CD4-positive, alpha-beta T cell treated with Interleukin-15 for 1 hour (primary cell): Measurements from ENCODE around the gene ATP4B.
"Not testable (repeated sequence)": the region's sequence is repeated elsewhere in the genome, so short reads cannot be mapped to it uniquely, and the experiment has no call there.

Source experiments
- DNase-seq: peaks from one replicate; pipeline ENCODE4 v3.0.0-alpha.2; 2020

Gene ATP4B

GRCh38 chr13:113638806-113639205 is 19.2 kb downstream of the ATP4B start:
- no peak for DNase-seq

DNA sequence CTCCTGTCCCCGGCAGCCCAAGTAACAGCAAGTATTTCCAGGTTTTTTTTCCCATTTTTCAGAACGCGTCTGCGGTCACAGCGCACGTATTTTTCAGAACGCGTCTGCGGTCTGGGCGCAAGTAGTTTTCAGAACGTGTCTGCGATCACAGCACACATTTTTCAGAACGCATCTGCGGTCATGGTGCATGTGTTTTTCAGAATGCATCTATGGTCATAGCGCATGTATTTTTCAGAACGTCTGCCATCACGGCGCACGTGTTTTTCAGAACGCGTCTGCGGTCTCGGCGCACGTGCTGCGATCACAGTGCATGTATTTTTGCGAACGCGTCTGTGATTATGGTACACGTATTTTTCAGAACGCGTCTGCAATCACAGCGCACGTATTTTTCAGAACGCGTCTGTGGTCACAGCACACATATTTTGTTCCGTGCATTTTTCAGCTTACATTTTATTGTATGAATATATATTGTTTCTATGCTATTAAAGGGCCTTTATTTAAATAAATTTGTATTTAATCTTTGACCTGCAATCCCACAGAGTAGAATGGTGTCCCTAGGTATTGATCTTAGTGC is 19.7 kb downstream of the ATP4B start:
- no peak for DNase-seq

- DNase-seq = no peak
These were observed 20.5 kb downstream of the ATP4B start for GRCh38 chr13:113637262-113638160.

DNA sequence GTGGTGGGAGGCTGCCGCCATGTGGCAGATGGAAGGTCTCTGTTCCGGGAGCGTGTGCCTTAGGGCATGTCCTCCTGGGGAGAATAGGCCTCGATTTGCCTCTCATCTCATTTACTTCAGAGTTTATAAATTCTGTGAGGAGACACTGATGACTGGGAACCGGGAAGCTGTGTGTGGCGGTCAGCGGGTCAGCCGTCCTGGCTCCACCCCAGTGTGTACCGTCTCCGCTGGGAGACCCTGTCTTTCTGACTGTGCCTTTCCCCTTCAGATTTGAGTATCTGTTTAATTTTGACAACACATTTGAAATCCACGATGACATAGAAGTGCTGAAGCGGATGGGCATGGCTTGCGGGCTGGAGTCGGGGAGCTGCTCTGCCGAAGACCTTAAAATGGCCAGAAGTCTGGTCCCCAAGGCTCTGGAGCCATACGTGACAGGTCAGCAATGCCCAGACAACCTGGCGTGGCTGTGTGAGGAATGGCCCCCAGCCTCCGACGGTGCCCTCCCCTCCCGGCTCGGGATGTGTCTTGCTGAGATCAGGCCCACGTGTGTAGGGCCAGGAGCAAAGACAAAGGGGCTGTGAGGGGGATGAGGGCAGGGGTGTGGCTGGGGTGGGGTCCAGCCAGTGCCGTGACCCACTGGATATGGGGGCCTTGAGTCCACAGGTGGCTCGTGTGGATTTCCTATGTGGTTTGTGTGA is 21.6 kb downstream of the ATP4B start:
- DNase-seq = no peak

GRCh38 chr13:113635709-113636108 is 22.3 kb downstream of the ATP4B start:
- DNase-seq = no peak

DNA sequence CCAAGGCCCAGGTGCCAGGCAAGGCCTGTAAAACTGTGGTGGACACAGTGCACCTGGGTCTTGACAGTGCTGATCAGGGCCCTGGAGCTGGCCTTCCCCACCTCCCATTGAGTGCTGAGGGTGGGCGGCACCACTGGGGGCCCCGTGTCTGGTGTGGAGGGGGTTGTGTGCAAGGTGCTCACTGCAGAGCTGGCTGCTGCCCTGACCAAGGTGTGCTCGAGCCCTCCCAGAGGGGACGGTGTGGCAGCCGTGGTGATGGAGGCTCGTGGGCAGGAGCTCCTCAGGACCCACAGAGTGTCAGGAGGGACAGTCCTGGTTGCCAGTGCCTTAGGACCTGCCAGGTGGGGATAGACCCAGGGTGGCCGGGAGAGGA is 23.0 kb downstream of the ATP4B start:
- DNase-seq = no peak

- no peak for DNase-seq
These were observed 23.5 kb downstream of the ATP4B start for GRCh38 chr13:113634279-113635047.

DNA sequence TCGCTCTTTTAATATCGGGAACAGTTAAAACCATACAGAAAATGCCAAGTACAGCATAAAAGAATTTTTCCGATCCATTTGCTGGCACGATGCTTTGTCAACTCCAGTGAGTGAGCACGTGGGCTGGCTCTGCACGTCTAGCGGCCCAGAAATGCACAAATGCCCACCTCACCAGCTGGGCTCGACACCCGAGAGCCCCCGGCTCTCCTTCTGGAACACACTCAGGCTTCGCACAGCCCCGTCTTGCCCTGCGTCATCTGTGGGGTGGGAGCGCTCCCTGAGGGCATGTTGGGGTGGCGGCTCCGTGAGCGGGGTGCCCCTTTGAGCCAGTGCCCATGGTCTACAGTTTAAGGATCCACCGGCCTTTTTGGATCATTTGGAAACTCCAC is 24.5 kb downstream of the ATP4B start:
- DNase-seq = no peak

DNA sequence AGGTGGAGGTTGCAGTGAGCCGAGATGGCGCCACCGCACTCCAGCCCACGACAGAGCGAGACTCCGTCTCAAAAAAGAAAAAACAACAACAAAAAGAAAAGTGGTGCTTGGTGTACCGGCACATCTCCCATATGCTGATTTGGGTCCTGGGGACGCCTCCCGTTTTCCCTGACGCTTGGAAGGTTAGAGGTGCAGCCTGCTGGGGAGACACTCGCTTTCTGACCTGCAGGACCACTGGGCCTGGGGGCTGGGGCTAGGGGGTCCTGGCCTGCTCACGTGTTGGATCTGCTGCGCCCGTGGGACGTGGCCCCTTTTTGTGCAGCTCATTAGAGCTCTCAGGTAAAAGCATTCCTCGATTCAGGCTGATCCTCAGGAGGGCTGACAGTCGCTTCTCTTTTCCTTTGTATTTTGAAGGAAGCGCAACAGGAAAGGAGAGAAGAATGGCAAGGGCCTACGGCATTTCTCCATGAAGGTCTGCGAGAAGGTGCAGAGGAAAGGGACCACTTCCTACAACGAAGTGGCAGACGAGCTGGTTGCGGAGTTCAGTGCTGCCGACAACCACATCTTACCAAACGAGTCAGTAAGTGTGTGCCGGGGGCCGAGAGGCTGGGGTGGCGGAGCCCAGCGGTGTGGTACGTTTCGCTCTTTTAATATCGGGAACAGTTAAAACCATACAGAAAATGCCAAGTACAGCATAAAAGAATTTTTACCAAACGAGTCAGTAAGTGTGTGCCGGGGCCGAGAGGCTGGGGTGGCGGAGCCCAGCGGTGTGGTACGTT is 25.1 kb downstream of the ATP4B start:
- DNase-seq = no peak

- DNase-seq = no peak
These were observed 26.5 kb downstream of the ATP4B start for GRCh38 chr13:113631341-113632095.

DNA sequence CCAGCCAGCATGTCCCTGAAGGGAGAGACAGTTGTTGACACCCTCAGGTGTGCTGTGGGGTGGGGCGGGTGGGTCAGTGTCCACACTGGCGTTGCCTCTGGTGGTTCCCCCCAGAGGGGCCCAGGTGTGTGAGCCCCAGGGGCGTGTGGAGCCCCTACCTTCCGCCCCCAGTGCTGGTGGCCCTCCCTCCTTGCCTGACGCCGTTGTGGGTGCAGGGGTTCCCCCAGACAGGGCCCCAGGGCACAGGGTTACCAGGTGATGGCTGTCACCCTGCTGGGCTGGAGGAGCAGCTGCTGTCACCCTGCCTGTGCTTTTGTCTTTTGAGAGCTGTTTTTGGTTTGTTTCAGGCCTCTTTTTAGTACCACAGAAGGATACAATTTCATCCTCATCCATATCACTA is 27.2 kb downstream of the ATP4B start:
- no peak for DNase-seq

DNA sequence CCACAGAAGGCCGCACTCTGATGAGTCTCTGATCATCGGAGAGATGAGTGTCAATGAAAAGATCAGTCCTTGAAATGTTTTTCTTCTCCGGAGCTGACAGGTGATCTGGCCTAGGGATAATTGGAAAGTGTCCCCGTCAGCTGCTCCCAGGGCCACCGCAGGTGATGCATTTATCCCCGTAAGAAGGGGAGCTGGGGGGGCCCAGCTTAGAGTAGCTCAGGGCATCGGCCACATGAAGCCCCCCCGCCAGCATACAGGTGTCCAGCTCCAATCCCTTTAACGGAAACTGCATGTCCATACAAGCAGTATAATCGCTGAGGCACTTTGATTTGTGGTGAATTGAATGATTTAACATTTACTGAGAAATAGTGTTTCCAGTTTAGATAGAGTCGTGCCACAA is 27.7 kb downstream of the ATP4B start:
- DNase-seq = no peak

GRCh38 chr13:113629866-113630265 is 28.1 kb downstream of the ATP4B start:
- no peak for DNase-seq

GRCh38 chr13:113628291-113629270 is 29.4 kb downstream of the ATP4B start:
- no peak for DNase-seq

DNA sequence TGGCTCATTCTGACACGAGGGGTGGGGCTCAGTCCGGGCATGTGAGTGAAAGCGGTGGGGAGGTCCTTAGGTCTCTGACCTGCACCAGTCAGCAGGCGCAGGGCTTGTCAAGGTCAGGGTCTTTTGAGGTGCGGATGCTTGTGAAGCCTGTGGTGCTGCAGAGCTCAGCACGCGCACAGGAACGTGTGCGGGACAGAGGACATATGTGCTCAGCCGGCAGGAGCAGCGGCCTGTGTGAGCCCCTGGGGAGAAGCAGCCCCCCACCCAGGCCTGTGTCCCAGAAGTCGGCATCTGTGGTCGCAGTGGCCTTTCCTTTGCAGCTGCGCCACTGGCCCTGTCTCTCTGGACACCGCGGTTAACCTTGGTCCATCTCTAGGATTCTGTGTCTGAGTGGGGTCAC is 30.9 kb downstream of the ATP4B start:
- no peak for DNase-seq

DNA sequence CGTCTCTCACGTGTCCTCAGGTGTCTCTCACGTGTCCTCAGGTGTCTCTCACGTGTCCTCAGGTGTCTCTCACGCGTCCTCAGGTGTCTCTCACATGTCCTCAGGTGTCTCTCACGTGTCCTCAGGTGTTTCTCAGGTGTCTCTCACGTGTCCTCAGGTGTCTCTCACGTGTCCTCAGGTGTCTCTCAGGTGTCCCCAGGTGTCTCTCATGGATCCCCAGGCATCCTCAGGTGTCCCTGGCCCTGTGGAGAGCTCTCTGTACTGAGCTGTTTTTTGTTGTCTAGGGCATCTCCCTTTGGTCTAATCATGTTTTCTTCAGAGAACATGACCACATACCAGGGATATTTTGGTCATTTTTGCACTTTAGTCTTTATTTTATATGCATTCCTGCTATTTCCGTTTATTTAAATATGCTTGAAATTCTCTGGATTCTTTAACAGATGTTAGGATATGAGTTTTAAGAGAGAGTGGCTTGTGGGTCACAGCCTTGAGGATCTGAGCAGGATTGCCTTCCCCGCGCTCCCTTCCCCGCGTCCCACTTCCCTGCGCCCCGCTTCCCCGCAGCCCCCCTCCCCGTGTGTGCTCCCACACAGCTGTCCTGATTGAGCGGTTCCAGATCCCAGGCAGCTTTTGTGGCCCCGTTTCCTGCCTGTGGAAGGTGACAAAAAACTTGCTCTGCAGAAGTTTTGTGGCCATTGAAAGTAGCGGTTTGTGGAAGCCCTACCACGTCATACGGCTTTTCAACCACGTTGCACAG is 31.9 kb downstream of the ATP4B start:
- no peak for DNase-seq

DNA sequence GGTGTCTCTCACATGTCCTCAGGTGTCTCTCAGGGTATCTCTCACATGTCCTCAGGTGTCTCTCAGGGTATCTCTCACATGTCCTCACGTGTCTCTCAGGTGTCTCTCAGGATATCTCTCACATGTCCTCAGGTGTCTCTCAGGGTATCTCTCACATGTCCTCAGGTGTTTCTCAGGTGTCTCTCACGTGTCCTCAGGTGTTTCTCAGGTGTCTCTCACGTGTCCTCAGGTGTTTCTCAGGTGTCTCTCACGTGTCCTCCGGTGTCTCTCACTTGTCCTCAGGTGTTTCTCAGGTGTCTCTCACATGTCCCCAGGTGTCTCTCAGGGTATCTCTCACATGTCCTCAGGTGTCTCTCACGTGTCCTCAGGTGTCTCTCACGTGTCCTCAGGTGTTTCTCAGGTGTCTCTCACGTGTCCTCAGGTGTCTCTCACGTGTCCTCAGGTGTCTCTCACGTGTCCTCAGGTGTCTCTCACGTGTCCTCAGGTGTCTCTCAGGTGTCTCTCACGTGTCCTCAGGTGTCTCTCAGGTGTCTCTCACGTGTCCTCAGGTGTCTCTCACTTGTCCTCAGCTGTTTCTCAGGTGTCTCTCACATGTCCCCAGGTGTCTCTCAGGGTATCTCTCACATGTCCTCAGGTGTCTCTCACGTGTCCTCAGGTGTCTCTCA is 33.2 kb downstream of the ATP4B start:
- DNase-seq = not testable (repeated sequence)

DNA sequence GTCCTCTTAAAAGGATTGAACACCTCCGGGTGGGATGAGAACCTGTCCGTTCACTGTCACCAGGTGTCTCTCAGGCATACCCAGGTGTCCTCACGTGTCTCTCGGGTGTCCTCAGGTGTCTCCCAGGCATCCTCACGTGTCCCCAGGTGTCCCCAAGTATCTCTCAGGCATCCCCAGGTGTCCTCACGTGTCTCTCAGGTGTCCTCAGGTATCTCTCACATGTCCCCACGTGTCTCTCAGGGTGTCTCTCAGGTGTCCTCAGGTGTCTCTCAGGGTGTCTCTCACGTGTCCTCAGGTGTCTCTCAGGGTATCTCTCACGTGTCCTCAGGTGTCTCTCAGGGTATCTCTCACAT is 33.8 kb downstream of the ATP4B start:
- no peak for DNase-seq
